Nephron (organoid): Measurements from ENCODE around the gene PSEN1.
"Not testable (repeated sequence)": the region's sequence is repeated elsewhere in the genome, so short reads cannot be mapped to it uniquely, and the experiment has no call there.

Source experiments
- H3K27ac Mint-ChIP-seq, 3 experiments: 2 replicates each; pipeline ENCODE4 v1.8.0; 2020; ENCODE audit warnings: mixed read lengths in 3 of 3, mild to moderate bottlenecking in 2 of 3, moderate library complexity in 1 of 3
- H3K27me3 Mint-ChIP-seq: 2 replicates; pipeline ENCODE4 v1.8.0; 2021; ENCODE audit warnings: low read depth, mild to moderate bottlenecking, moderate library complexity, mixed read lengths
- H3K36me3 Mint-ChIP-seq: 2 replicates; pipeline ENCODE4 v1.8.0; 2020; ENCODE audit warnings: low read depth, mixed read lengths
- H3K4me1 Mint-ChIP-seq: 2 replicates; pipeline ENCODE4 v1.8.0; 2020; ENCODE audit warnings: mixed read lengths
- H3K4me3 Mint-ChIP-seq, 3 experiments: 2 replicates each; pipeline ENCODE4 v1.8.0; 2020; ENCODE audit warnings: mild to moderate bottlenecking in 3 of 3, mixed read lengths in 3 of 3, moderate library complexity in 2 of 3
- H3K9me3 Mint-ChIP-seq: 2 replicates; pipeline ENCODE4 v1.8.0; 2020; ENCODE audit warnings: mixed read lengths
- TF ChIP-seq, protein P1 (sequence below), 3 experiments: fragments of 200-600 bp; sonication (generic); IDR thresholded peaks; one replicate each; pipeline ENCODE4 v1.5.0; 2021; ENCODE audit warnings: antibody characterized with exemption in 3 of 3; ENCODE audit not compliant: unreplicated experiment in 3 of 3

The PSEN1 gene

DNA sequence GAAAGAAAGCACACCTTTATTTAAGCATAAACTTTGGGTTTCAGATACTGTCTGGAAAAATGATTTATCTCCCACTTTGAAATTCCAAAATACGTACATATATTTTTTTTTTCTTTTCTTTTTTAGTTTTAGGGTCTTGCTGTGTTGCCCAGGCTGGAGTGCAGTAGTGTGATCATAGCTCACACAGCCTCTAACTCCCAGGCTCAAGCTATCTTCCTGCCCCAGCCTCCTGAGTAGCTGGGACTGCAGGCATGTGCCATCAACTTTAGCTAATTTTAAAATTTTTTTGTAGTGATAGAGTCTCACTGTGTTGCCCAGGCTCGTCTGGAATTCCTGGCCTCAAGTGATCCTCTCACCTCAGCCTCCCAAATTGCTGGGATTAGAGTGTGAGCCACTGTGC is 55.1 kb downstream of the PSEN1 start:
- Mint-ChIP-seq H3K4me1 (no peaks in the 10 kb centered on the region), H3K36me3 (peaks cover 72% of the 10 kb centered on the region), H3K27me3 (no peaks in the 10 kb centered on the region), H3K9me3 (no peaks in the 10 kb centered on the region), H3K27ac (no peak overlapping the region), H3K4me3 (no peak overlapping the region)
- TF ChIP-seq, protein P1, sequence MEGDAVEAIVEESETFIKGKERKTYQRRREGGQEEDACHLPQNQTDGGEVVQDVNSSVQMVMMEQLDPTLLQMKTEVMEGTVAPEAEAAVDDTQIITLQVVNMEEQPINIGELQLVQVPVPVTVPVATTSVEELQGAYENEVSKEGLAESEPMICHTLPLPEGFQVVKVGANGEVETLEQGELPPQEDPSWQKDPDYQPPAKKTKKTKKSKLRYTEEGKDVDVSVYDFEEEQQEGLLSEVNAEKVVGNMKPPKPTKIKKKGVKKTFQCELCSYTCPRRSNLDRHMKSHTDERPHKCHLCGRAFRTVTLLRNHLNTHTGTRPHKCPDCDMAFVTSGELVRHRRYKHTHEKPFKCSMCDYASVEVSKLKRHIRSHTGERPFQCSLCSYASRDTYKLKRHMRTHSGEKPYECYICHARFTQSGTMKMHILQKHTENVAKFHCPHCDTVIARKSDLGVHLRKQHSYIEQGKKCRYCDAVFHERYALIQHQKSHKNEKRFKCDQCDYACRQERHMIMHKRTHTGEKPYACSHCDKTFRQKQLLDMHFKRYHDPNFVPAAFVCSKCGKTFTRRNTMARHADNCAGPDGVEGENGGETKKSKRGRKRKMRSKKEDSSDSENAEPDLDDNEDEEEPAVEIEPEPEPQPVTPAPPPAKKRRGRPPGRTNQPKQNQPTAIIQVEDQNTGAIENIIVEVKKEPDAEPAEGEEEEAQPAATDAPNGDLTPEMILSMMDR (IDR thresholded peaks at IDR 0.05; ENCODE audit: unreplicated experiment in 3 of 3), result no peak

DNA sequence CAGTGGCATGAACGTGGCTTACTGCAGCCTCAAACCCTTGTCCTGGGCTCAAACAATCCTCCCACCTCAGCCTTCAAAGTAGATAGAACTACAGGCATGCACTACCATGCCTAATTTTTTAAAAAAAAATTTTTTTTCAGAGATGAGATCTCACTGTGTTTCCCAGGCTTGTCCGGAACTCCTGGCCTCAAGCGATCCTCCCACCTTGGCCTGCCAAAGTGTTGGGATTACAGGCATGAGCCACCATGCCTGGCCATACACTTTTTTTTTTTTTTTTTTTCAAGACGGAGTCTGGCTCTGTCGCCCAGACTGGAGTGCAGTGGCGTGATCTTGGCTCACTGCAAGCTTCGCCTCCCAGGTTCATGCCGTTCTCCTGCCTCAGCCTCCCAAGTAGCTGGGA is 58.0 kb downstream of the PSEN1 start:
- H3K36me3 Mint-ChIP-seq, result peaks cover 67% of the 10 kb centered on the region
- not testable (repeated sequence) for H3K4me3 Mint-ChIP-seq, H3K27ac Mint-ChIP-seq, H3K9me3 Mint-ChIP-seq, H3K4me1 Mint-ChIP-seq, H3K27me3 Mint-ChIP-seq

DNA sequence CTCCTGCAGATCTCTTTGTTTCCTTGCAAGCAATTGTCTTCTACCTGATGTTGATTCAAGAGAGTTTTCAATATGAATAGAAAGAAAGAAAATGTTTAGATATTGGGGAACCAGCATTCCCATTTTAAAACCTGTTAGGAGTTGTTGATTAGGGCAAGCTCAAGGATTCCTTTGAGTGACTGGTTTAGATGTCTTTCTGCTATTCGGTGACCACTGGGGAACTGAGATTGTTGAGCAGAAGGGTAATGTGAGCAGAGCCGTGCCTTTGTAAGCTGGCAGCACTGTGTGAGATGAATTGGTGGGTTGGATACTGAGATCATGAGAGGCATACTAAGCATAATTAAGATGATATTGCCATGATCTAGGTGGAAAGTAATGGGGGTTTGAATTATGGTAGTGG is 61.9 kb downstream of the PSEN1 start:
- TF ChIP-seq, protein P1 (IDR thresholded peaks at IDR 0.05; ENCODE audit: unreplicated experiment in 3 of 3), result no peak
- Mint-ChIP-seq H3K27ac (no peak overlapping the region), H3K36me3 (peaks cover 68% of the 10 kb centered on the region), H3K4me1 (no peaks in the 10 kb centered on the region), H3K4me3 (no peak overlapping the region), H3K9me3 (no peaks in the 10 kb centered on the region), H3K27me3 (no peaks in the 10 kb centered on the region)

DNA sequence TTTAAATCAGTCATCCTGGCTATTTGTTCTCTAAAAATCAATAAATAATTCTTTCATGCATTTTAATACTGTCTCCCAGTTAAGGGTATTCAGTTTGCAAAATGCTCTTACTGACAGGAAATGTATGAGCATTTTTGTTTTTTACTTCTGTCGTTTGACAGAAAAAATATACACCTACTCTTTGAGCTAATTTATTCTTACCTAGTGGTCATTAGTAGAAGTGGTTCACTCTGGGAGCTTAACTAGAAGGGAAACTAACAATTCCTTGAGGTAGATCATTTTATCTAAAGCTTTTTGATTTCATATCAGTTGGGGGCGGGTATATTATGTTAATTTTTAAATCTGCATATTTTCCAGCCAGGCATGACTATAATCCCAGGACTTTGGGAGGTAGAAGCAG is 67.2 kb downstream of the PSEN1 start:
- Mint-ChIP-seq H3K4me1 (no peaks in the 10 kb centered on the region), H3K27ac (no peak overlapping the region)

DNA sequence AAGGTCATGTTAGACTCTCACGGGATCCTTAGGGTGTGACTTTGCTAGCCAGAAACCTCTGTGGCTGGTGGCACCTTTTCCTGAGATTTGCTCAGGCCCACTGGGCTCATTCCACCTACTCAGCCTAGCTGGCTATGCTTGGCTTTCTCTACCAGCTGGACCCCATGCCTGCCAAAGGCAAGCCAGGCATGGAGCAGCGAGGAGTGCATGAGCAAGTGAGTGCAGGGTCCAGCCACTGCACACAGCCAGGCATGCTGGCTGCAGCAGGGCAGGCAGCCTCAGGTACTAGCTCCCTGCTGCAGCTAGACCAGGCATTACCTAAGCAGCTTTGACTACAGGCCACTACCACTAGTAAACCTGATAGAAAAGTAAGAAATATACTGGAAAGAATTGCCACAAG is 71.3 kb downstream of the PSEN1 start:
- H3K9me3 Mint-ChIP-seq, result no peaks in the 10 kb centered on the region
- H3K27ac Mint-ChIP-seq, result no peak overlapping the region
- no peaks in the 10 kb centered on the region for H3K27me3 Mint-ChIP-seq
- peaks cover 59% of the 10 kb centered on the region for H3K36me3 Mint-ChIP-seq
- no peak overlapping the region for H3K4me3 Mint-ChIP-seq
- peaks cover 8% of the 10 kb centered on the region for H3K4me1 Mint-ChIP-seq
- TF ChIP-seq, protein P1 (IDR thresholded peaks at IDR 0.05; ENCODE audit: unreplicated experiment in 3 of 3), result no peak

More for the DNA sequence above, 67.2 kb downstream of the PSEN1 start:
- H3K9me3 Mint-ChIP-seq, result no peaks in the 10 kb centered on the region
- no peaks in the 10 kb centered on the region for H3K27me3 Mint-ChIP-seq
- TF ChIP-seq, protein P1 (IDR thresholded peaks at IDR 0.05; ENCODE audit: unreplicated experiment in 3 of 3), result no peak
- H3K36me3 Mint-ChIP-seq, result peaks cover 71% of the 10 kb centered on the region
- no peak overlapping the region for H3K4me3 Mint-ChIP-seq

DNA sequence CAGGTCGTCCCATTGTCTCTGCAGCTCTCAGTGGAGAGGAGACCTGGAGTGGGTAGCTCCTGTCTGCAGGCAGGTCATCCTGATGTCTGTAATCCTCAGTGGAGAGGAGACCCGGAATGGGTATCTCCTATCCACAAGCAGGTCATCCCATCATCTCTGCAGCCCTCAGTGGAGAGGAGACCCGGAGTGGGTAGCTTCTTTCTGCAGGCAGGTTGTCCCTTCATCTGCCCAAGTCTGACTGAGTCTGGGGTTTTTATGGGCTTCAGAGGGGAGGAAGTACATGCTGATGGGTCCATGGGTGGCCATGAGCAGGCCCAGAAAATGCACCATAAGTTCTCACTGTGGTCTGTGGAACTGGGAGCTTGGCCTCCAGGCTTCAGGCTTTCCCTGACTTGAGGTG is 72.1 kb downstream of the PSEN1 start:
- no peaks in the 10 kb centered on the region for H3K27me3 Mint-ChIP-seq

More for the DNA sequence above, 72.1 kb downstream of the PSEN1 start:
- Mint-ChIP-seq H3K27ac (no peak overlapping the region), H3K4me3 (no peak overlapping the region), H3K4me1 (peaks cover 8% of the 10 kb centered on the region), H3K9me3 (no peaks in the 10 kb centered on the region), H3K36me3 (peaks cover 60% of the 10 kb centered on the region)
- TF ChIP-seq, protein P1 (IDR thresholded peaks at IDR 0.05; ENCODE audit: unreplicated experiment in 3 of 3), result no peak
